ENCODE data around the gene TC2N.

GRCh38 chr14:91749868-91750267, 117.5 kb downstream of the TC2N start:
- TF ChIP-seq CTCF (IDR thresholded peaks at IDR 0.05) (no peak), POLR2A (IDR thresholded peaks at IDR 0.05) (no peak)

Measured in prostate gland (tissue), 2 donors.